Measurements from ENCODE around the gene ZPBP2. TPM values are rescaled to one million over a fixed set of nuclear protein-coding genes. Genes with fewer than 3 reads are reported as not detected.
A peak's percentile ranks its signal among the peaks of the same experiment; 100 is the strongest.

ZPBP2 gene, protein sequence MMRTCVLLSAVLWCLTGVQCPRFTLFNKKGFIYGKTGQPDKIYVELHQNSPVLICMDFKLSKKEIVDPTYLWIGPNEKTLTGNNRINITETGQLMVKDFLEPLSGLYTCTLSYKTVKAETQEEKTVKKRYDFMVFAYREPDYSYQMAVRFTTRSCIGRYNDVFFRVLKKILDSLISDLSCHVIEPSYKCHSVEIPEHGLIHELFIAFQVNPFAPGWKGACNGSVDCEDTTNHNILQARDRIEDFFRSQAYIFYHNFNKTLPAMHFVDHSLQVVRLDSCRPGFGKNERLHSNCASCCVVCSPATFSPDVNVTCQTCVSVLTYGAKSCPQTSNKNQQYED
- not detected for total RNA-seq

DNA sequence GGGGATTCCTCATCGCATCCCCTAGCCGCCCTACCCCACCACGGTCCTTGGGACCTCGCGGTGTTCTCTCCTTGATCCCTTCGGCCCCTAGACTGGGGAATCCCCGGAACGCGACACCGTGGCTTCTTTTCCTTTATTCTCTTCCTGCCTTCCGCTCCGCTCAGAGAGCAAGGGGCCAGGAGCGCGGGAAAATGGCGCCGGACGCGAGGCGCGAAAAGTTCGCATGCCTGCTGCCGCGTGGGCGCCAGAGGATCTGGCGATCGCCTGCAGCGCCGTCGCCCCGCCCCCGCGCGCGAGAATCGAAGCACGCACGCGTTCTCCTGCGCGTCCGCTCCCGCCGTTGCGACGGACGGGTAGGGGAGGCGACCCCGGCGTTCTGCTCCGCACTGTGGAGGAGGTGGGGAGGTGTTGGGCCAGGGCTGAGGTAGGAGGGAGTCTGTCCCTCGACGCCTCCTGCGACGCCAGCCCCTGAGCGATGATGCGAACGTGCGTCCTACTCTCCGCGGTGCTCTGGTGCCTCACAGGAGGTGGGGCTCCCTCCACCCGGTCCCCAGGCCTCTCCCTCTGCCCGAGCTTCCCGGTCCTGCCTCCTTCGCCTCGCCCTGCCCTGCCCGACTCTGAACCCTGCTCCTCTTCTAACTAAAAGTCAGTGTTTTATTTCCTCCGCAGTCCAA, at the start of gene ZPBP2:
TSS of gene ZPBP2 (plus strand) at position 323 of the 674 bp plus-strand sequence. CDS start at position 476, 153 bp downstream.
- peaks cover 4% of the 10 kb centered on the region for H3K27me3 Mint-ChIP-seq (ENCODE audit: low read depth)
- ATAC-seq = no peak
- peaks cover 47% of the 10 kb centered on the region for H3K4me1 Mint-ChIP-seq (ENCODE audit: low read depth)
- no peaks in the 10 kb centered on the region for H3K9me3 Mint-ChIP-seq (ENCODE audit: insufficient read depth)
- POLR2A ChIA-PET = no interaction called here
- peak within 1 kb of the TSS; percentile 29 for H3K4me3 Mint-ChIP-seq
- DNase-seq = no peak
- CTCF ChIA-PET = interaction anchor here (0.6 kb wide), 1 partner anchor 31 kb away, joined by 3 read pairs; no protein-coding TSS in a partner anchor
- peak within 1 kb of the TSS; percentile 75 for H3K27ac Mint-ChIP-seq
- no peaks in the 10 kb centered on the region for H3K36me3 Mint-ChIP-seq (ENCODE audit: low read depth)

DNA sequence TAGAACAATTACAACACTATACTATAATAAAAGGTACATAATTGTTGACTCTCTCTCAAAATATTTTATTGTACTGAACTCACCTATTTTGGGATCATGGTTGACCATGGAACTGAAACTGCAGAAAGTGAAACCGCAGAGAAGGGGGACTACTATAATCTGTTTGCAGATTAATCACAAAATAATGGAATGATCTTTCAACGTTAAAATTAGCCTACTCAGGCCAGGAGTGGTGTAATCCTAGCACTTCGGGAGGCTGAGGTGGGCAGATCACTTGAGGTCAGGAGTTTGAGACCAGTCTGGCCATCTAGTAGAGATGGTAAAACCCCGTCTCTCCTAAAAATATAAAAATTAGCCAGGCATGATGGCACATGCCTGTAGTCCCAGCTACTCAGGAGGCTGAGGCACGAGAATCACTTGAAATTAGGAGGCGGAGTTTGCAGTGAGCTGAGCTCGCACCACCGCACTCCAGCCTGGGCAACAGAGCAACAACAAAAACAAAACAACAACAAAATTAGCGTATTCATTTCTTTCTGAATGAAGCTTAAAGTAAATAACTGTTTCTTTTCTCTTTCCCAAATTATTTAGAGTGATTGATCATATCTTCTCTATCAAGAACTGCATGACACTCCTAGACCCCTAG, 49.5 kb upstream of the ZPBP2 start:
- H3K27ac Mint-ChIP-seq = peak overlapping the region; percentile 68

DNA sequence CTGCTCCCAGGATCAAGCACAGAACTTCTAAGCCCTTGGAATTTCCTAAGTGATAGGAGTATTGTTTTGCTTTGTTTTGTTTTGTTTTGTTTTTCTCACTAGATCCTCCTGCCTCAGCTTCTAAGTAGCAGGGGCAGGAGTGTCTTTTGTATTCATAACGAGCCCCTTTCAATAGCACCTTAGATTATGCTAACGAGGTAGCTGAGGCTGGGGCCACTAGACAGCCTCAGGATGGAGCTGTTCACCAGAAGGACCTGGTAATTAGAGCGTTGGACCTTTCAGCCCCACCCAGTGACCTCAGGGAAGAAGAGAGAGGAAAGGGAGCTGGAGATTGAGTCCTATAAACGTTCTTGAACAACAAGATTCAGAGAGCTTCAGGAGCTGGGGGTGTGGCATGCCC, 47.5 kb upstream of the ZPBP2 start:
- H3K4me3 Mint-ChIP-seq = no peak overlapping the region
- CTCF ChIA-PET = interaction anchor here (0.8 to 3.6 kb wide), 12 partner anchors 9 to 160 kb away, joined by 3 to 11 read pairs (median 4); partner anchors contain the start of genes ORMDL3 and PSMD3

More for the DNA sequence above, 49.5 kb upstream of the ZPBP2 start:
- no peak for ATAC-seq
- no peak for DNase-seq
- Mint-ChIP-seq H3K9me3 (ENCODE audit: insufficient read depth) (peaks cover 8% of the 10 kb centered on the region), H3K36me3 (ENCODE audit: low read depth) (peaks cover 42% of the 10 kb centered on the region), H3K4me1 (ENCODE audit: low read depth) (peaks cover 69% of the 10 kb centered on the region), H3K27me3 (ENCODE audit: low read depth) (no peaks in the 10 kb centered on the region), H3K4me3 (peak overlapping the region; percentile 47)
- POLR2A ChIA-PET = interaction anchor here (1.0 to 1.4 kb wide), 7 partner anchors 10 to 86 kb away, joined by 3 to 5 read pairs (median 4); no protein-coding TSS in a partner anchor
- CTCF ChIA-PET = interaction anchor here (0.6 to 3.6 kb wide), 11 partner anchors 10 to 197 kb away, joined by 3 to 12 read pairs (median 5); partner anchors contain the start of gene GSDMA

DNA sequence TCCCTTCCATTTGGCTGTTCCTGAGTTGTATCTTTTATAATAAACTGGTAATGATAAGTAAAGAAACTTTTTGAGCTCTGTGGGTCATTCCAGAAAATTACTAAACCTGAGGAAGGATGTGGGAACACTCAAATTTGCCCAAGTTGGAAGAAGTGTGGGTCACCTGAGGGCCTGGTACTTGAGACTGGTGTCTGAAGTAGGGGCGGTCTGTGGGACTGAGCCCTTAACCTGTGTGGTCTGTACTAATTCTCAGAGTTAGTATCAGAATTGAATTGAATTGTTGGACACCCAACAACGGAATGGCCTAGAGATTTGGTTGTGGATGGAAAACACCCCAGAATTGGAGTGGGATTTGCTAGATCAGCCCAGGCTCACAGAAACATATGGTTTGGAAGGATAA, 47.0 kb upstream of the ZPBP2 start:
- Mint-ChIP-seq H3K27me3 (ENCODE audit: low read depth) (no peaks in the 10 kb centered on the region), H3K36me3 (ENCODE audit: low read depth) (peaks cover 57% of the 10 kb centered on the region), H3K27ac (peak overlapping the region; percentile 9), H3K4me3 (no peak overlapping the region), H3K4me1 (ENCODE audit: low read depth) (peaks cover 48% of the 10 kb centered on the region), H3K9me3 (ENCODE audit: insufficient read depth) (peaks cover 18% of the 10 kb centered on the region)
- DNase-seq = no peak
- no peak for ATAC-seq
- ChIA-PET POLR2A (interaction anchor here (0.9 to 1.7 kb wide), 3 partner anchors 10 to 160 kb away, joined by 3 to 6 read pairs (median 3); partner anchors contain the start of gene PSMD3), CTCF (interaction anchor here (0.8 to 3.6 kb wide), 13 partner anchors 9 to 160 kb away, joined by 3 to 11 read pairs (median 4); partner anchors contain the start of genes IKZF3 and PSMD3)

More for the DNA sequence above, 47.5 kb upstream of the ZPBP2 start:
- POLR2A ChIA-PET = interaction anchor here (0.6 to 1.7 kb wide), 4 partner anchors 23 to 734 kb away, joined by 3 to 6 read pairs (median 3); partner anchors contain the start of gene PSMD3
- DNase-seq (no peak), ATAC-seq (no peak)
- Mint-ChIP-seq H3K9me3 (ENCODE audit: insufficient read depth) (peaks cover 16% of the 10 kb centered on the region), H3K27me3 (ENCODE audit: low read depth) (no peaks in the 10 kb centered on the region), H3K4me1 (ENCODE audit: low read depth) (peaks cover 52% of the 10 kb centered on the region), H3K36me3 (ENCODE audit: low read depth) (peaks cover 54% of the 10 kb centered on the region), H3K27ac (peak overlapping the region; percentile 65)

DNA sequence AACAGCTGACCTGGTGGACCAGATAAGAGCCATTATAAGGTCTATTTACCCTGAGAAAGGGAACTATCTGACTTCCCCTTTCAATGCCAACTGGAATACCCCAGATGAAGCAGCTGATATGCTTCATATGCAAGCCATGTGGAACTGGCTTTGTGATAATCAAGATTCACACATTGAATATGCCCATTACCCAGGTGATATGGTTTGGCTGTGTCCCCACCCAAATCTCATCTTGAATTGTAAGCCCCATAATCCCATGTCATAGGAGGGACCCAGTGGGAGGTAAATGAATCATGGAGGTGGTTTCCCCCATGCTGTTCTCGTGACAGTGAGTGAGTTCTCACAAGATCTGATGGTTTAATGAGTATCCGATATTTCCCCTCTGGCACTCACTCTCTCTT, 46.0 kb upstream of the ZPBP2 start:
- DNase-seq (no peak), ATAC-seq (no peak)
- H3K4me1 Mint-ChIP-seq (ENCODE audit: low read depth) = peaks cover 53% of the 10 kb centered on the region
- no peak overlapping the region for H3K27ac Mint-ChIP-seq
- peaks cover 18% of the 10 kb centered on the region for H3K9me3 Mint-ChIP-seq (ENCODE audit: insufficient read depth)
- H3K27me3 Mint-ChIP-seq (ENCODE audit: low read depth) = no peaks in the 10 kb centered on the region
- ChIA-PET CTCF (interaction anchor here (0.8 to 2.1 kb wide), 7 partner anchors 8 to 55 kb away, joined by 3 to 6 read pairs (median 4); partner anchors contain the start of gene IKZF3), POLR2A (interaction anchor here (0.6 to 1.1 kb wide), 2 partner anchors 9 to 104 kb away, joined by 3 read pairs; no protein-coding TSS in a partner anchor)
- H3K36me3 Mint-ChIP-seq (ENCODE audit: low read depth) = peaks cover 67% of the 10 kb centered on the region
- H3K4me3 Mint-ChIP-seq = no peak overlapping the region

DNA sequence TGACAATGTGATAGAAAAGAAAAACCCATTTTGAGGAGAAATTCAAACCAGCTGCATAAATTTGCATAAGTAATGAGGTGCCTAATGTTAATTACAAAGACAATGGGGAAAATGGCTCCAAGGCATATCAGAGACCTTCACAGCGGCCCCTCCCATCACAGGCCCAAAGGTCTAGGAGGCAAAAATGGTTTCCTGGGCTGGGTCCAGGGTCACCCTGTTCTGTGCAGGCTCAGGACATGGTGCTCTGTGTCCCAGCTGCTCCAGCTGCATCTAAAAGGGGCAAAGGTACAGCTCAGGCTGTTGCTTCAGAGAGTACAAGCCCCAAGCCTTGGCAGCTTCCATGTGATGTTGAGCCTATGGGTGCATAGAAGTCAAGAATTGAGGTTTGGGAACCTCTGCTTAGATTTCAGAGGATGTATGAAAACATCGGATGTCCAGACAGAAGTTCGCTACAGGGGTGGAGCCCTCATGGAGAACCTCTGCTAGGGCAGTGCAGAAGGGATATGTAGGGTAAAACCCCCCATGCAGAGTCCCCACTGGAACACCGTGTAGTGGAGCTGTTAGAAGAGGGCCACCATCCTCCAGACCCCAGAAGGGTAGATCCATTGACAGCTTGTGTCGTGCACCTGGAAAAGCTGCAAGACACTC, 44.5 kb upstream of the ZPBP2 start:
- POLR2A ChIA-PET = no interaction called here
- peaks cover 78% of the 10 kb centered on the region for H3K36me3 Mint-ChIP-seq (ENCODE audit: low read depth)

DNA sequence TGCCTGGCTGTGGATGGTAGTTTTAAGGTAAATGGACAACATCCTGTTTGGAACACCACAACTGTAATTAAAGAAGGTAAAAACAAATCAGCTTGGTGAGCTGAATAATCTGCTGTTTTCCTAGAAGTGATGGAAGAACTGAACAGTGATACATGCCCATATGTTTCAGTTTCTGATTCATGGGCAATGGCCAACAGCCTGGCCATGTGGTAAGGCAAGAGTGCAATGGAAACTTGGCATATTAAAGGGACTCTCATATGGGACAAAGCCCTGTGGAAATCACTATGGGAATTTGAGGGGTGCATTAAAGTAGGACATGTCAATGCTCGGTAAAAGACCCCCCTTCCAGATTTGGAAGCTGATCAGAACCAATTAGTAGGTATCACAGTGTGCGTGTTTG, 41.7 kb upstream of the ZPBP2 start:
- no peaks in the 10 kb centered on the region for H3K27me3 Mint-ChIP-seq (ENCODE audit: low read depth)
- H3K4me1 Mint-ChIP-seq (ENCODE audit: low read depth) = peaks cover 14% of the 10 kb centered on the region
- H3K36me3 Mint-ChIP-seq (ENCODE audit: low read depth) = peaks cover 80% of the 10 kb centered on the region
- no peak overlapping the region for H3K4me3 Mint-ChIP-seq
- H3K27ac Mint-ChIP-seq = no peak overlapping the region
- POLR2A ChIA-PET = interaction anchor here (1.3 kb wide), 1 partner anchor 9 kb away, joined by 3 read pairs; no protein-coding TSS in a partner anchor
- CTCF ChIA-PET = no interaction called here
- peaks cover 18% of the 10 kb centered on the region for H3K9me3 Mint-ChIP-seq (ENCODE audit: insufficient read depth)
- DNase-seq (no peak), ATAC-seq (no peak)

More for the DNA sequence above, 44.5 kb upstream of the ZPBP2 start:
- no peak overlapping the region for H3K27ac Mint-ChIP-seq
- no peaks in the 10 kb centered on the region for H3K27me3 Mint-ChIP-seq (ENCODE audit: low read depth)
- peaks cover 18% of the 10 kb centered on the region for H3K9me3 Mint-ChIP-seq (ENCODE audit: insufficient read depth)
- ATAC-seq = no peak
- CTCF ChIA-PET = interaction anchor here (1.4 kb wide), 1 partner anchor 22 kb away, joined by 3 read pairs; no protein-coding TSS in a partner anchor
- no peak for DNase-seq
- peaks cover 41% of the 10 kb centered on the region for H3K4me1 Mint-ChIP-seq (ENCODE audit: low read depth)
- no peak overlapping the region for H3K4me3 Mint-ChIP-seq

DNA sequence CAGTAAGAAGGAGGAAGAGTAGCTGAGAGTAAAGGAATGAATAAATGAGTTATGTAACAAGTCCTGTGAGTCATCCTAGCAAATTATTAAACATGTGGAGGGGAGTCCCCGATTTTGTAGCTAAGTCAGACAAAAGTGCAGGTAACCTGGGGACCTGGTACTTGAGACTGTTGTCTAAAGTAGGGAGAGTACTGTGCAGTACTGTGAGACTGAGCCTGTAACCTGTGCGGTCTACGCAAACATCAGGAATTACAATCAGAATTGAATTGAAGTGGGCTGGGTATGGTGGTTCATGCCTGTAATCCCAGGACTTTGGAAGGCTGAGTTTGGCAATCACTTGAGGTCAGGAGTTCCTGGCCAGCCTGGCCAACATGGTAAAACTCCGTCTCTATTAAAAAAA, 39.6 kb upstream of the ZPBP2 start:
- Mint-ChIP-seq H3K4me3 (no peak overlapping the region), H3K36me3 (ENCODE audit: low read depth) (peaks cover 69% of the 10 kb centered on the region), H3K27me3 (ENCODE audit: low read depth) (no peaks in the 10 kb centered on the region), H3K4me1 (ENCODE audit: low read depth) (peaks cover 5% of the 10 kb centered on the region), H3K9me3 (ENCODE audit: insufficient read depth) (peaks cover 10% of the 10 kb centered on the region), H3K27ac (no peak overlapping the region)
- ATAC-seq (no peak), DNase-seq (no peak)
- POLR2A ChIA-PET = interaction anchor here (0.9 to 1.0 kb wide), 2 partner anchors 9 to 19 kb away, joined by 3 to 4 read pairs; no protein-coding TSS in a partner anchor
- CTCF ChIA-PET = interaction anchor here (1.4 kb wide), 1 partner anchor 9 kb away, joined by 5 read pairs; no protein-coding TSS in a partner anchor

DNA sequence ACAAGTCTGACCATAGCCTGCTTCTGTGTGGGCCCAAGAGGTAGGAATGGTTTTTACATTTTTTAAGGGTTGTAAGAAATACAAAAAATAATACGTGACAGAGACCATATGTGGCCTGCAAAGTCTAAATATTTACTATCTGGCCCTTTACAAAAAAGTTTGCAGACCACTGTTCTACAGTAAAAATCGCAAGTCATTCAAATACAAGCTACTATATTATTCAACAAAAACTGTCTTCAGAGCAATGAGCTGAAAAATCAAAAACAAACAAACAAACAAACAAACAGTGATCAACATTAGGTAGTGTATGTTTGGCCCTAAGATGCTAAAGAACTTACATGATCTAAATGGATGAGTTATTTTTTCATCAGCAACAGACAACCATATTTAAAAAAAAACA, 36.4 kb upstream of the ZPBP2 start:
- Mint-ChIP-seq H3K27ac (no peak overlapping the region), H3K4me3 (no peak overlapping the region)
- CTCF ChIA-PET = interaction anchor here (1.0 kb wide), 1 partner anchor 18 kb away, joined by 3 read pairs; no protein-coding TSS in a partner anchor

DNA sequence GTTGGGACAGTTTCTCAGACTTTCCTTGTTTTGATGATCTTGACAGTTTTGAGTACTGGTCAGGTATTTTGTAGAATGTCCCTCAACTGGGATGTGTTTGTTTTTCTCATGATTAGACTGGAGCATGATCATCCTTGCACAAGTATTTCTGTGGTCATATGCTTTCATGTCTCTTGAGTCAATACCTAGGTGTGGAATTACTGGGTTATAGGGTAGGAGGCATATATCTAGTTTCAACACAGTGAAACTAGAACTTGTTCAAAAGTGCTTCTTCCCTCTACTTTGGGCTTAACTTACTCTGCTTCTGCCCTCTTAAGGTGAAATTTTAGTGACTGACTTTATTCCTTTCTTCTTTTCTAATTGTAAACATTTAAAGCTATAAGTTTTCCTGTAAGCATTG, 34.0 kb upstream of the ZPBP2 start:
- ChIA-PET CTCF (interaction anchor here (0.6 to 1.9 kb wide), 5 partner anchors 12 to 39 kb away, joined by 3 to 11 read pairs (median 3); no protein-coding TSS in a partner anchor), POLR2A (no interaction called here)
- ATAC-seq (no peak), DNase-seq (no peak)
- no peak overlapping the region for H3K27ac Mint-ChIP-seq
- H3K4me3 Mint-ChIP-seq = no peak overlapping the region
- peaks cover 55% of the 10 kb centered on the region for H3K36me3 Mint-ChIP-seq (ENCODE audit: low read depth)
- H3K4me1 Mint-ChIP-seq (ENCODE audit: low read depth) = peaks cover 2% of the 10 kb centered on the region
- H3K9me3 Mint-ChIP-seq (ENCODE audit: insufficient read depth) = peaks cover 22% of the 10 kb centered on the region
- H3K27me3 Mint-ChIP-seq (ENCODE audit: low read depth) = no peaks in the 10 kb centered on the region

More for the DNA sequence above, 36.4 kb upstream of the ZPBP2 start:
- peaks cover 59% of the 10 kb centered on the region for H3K36me3 Mint-ChIP-seq (ENCODE audit: low read depth)
- H3K9me3 Mint-ChIP-seq (ENCODE audit: insufficient read depth) = peaks cover 10% of the 10 kb centered on the region
- no peak for DNase-seq
- POLR2A ChIA-PET = interaction anchor here (0.7 kb wide), 1 partner anchor 10 kb away, joined by 3 read pairs; no protein-coding TSS in a partner anchor
- H3K27me3 Mint-ChIP-seq (ENCODE audit: low read depth) = no peaks in the 10 kb centered on the region
- ATAC-seq = no peak
- peaks cover 2% of the 10 kb centered on the region for H3K4me1 Mint-ChIP-seq (ENCODE audit: low read depth)
